Measurements from ENCODE around the gene ECSCR. TPM values are rescaled to one million over a fixed set of nuclear protein-coding genes. Genes with fewer than 3 reads are reported as not detected.
"Not testable (repeated sequence)": the region's sequence is repeated elsewhere in the genome, so short reads cannot be mapped to it uniquely, and the experiment has no call there.

The ECSCR gene
- total RNA-seq, 1 donor from 2014 or later: 5.0 TPM

DNA sequence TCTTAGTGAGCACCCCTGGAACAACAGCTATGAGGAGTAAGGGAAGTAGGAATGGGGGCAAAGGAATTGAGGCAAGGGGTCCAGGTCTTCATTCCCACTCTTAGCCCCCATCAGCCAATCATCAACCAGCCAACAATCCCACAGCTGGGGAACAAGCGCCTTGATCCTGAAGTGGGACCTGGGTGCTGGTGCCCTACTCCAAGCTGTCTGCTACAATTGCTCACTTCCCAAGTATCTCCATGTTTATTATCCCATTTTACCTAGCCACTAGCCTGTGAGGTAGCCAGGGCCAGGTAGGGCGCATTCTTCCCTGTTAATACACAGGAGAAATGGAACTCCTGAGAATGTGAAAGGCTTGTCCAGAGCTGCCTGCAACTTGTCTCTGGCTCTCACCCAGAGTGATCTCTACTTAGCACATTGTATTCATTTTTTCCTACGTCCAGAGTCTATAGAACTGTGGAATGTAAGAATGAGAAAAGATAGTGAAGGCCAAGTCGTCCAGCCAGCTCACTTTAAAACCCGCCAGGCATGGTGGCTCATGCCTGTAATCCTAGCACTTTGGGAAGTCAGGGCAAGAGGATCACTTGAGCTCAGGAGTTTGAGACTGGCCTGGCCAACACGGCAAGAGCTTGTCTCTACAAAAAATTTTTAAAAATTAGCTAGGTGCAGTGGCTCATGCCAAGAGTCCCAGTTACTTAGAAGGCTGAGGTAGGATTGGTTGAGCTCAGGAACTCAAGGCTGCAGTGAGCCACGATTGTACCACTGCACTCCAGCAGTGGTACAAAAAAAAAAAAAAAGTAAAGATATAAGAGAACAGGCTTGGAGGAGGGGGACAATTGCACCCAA is 17.0 kb downstream of the ECSCR start:
- peak; percentile 48 for ATAC-seq

- ATAC-seq: no peak
Measured at GRCh38 chr5:139443831-139444453, 18.6 kb downstream of the ECSCR start.

DNA sequence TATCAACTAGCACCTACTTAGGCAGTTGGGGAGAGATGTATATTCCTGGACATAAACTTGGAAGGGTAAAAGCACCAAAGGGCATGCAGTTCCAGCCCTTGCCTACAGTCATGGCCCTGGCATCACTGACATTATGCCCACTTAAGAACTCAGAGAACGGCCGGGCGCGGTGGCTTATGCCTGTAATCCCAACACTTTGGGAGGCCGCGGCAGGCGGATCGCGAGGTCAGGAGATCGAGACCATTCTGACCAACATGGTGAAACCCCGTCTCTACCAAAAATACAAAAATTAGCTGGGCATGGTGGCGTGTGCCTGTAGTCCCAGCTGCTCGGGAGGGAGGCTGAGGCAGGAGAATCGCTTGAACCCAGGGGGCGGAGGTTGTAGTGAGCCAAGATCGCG is 22.1 kb downstream of the ECSCR start:
- not testable (repeated sequence) for ATAC-seq

GRCh38 chr5:139439013-139439903 is 23.3 kb downstream of the ECSCR start, which contains the start of gene DNAJC18:
Gene DNAJC18 (minus strand): TSS chr5:139439525. CDS start chr5:139439445, 80 bp downstream.
- ATAC-seq: peak; percentile 93

- no peak for ATAC-seq
Measured at GRCh38 chr5:139438707-139439012, 23.9 kb downstream of the ECSCR start.

DNA sequence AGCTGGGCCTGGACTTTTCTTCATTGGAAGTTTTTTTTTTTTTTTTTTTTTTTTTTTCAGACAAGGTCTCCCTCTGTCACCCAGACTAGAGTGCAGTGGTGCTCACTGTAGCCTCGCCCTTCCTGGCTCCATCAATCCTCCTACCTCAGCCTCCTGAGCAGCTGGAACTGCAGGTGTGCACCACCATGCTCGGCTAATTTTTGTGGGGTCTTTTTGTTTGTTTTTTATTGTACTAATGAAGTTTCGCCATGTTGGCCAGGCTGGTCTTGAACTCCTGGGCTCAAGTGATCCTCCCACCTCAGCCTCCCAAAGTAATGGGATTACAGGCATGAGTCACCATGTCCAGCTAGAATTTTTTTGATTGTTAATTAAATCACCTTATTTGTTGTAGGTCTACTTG is 26.9 kb downstream of the ECSCR start:
- no peak for ATAC-seq

DNA sequence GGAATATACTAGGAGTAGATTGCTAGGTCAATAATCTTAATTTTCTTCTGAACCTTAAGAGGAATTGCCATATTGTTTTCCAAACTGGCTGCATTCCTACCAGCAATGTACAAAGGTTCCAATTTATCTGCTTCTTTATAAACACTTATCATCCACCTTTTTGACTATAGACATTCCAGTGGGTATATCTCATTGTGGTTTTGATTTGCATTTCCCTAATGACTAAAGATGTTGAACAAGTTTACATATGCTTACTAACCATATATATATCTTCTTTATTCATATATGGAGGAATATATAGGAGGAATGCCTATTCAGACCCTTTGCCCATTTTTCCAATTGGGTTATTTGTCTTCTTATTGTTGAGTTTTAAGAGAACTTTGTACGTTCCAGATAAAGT is 30.8 kb downstream of the ECSCR start:
- no peak for ATAC-seq

GRCh38 chr5:139430015-139430414 is 32.5 kb downstream of the ECSCR start:
- no peak for ATAC-seq

- no peak for ATAC-seq
Measured at GRCh38 chr5:139426203-139426885, 36.2 kb downstream of the ECSCR start.

GRCh38 chr5:139425497-139425896 is 37.0 kb downstream of the ECSCR start:
- ATAC-seq: no peak

GRCh38 chr5:139422307-139422893 is 40.1 kb downstream of the ECSCR start:
- peak; percentile 81 for ATAC-seq

GRCh38 chr5:139419226-139420192 is 43.0 kb downstream of the ECSCR start:
- no peak for ATAC-seq

DNA sequence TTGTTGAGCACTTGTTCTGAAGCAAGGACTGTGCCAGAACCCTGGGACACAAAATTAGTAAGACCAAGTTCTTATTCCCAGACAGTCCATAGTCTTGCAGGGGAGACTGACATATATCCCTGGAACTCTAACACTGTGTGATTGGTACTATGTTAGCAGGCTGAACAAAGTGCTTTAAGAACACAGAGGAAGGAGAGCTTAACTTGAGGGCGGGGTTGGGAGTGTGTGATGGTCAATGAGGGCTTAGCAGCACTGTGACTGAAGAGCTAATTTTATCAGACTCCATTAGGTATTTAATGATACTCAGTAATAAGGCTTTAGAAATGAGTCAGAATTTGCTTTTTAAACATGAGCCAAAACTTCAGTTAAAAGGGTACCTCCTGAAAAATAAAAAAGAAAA is 43.8 kb downstream of the ECSCR start:
- no peak for ATAC-seq

GRCh38 chr5:139417214-139417613 is 45.3 kb downstream of the ECSCR start:
- no peak for ATAC-seq

GRCh38 chr5:139416651-139417050 is 45.9 kb downstream of the ECSCR start:
- ATAC-seq: peak; percentile 35

DNA sequence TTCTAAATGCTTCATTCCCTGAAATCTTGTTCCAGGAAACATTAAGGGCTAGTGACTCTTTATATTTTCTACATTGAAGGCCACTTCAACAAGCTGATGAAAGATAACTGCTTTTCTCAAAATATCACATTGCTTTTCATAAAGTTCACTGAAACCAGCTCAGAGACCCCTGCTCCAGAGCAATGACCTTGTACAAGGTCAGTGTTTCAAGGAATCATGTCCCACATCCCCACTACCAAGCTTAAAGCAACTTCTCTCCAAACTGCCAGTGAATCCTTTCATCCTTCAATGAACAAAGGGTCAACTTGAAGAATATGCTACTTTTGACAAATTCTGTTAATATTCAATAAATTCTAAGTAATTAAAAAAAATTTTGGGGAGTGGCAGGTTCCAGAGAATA is 46.7 kb downstream of the ECSCR start:
- no peak for ATAC-seq

DNA sequence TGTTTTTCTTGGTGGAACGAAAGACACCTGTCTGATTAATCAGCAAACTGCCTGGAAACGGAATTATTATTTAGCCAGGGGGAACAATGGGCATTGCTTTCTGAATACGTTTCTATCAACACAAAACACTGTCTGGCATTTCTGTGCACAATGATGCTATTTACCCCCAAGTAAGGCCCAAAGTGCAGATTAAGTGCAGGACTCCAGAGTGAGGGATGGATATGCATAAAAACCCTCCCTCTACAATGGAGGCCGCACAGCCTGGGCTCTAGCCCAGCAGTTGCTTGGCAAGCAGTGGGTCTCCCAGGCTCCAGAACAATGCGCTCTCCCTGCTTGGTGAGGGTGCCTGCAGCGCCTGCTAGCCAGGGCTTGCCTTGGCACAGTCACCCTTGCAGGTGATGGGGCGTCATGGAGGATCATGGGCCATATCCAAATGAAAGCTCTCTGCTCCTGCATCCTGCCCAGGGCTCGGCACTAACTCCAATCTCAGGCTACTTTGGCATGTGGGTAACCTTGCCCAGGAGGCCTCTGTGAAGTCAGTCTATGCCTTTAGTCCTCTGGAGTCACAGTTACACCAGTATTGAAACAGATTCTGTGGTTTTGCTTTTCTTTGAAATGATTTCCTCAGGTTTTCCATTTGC is 47.2 kb downstream of the ECSCR start:
- peak; percentile 89 for ATAC-seq

GRCh38 chr5:139414581-139415130 is 47.9 kb downstream of the ECSCR start:
- ATAC-seq: peak; percentile 30

GRCh38 chr5:139413963-139414362 is 48.6 kb downstream of the ECSCR start:
- no peak for ATAC-seq

DNA sequence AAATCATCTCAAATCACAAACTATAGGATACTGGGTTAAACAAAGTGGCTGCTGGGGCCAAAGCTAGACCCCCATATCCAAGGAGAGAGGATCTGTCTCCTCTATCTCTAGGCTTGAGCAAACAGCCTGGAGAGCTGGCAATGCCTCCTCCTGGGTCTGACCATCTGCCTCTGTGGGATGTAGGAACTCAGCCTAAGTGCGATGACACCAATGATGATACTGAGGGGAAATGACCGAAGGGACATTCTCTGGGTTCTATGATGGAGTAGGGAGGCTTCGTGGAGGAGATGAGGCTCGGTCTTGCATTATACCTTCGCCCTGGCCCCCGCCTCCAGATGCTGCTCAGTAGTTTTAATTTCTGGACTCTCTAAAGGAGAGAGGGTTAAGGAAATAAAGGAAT is 49.4 kb downstream of the ECSCR start:
- ATAC-seq: no peak

Measured in esophagus mucosa (tissue), 1 donor.